ENCODE measurements around the gene GUCD1.

DNA sequence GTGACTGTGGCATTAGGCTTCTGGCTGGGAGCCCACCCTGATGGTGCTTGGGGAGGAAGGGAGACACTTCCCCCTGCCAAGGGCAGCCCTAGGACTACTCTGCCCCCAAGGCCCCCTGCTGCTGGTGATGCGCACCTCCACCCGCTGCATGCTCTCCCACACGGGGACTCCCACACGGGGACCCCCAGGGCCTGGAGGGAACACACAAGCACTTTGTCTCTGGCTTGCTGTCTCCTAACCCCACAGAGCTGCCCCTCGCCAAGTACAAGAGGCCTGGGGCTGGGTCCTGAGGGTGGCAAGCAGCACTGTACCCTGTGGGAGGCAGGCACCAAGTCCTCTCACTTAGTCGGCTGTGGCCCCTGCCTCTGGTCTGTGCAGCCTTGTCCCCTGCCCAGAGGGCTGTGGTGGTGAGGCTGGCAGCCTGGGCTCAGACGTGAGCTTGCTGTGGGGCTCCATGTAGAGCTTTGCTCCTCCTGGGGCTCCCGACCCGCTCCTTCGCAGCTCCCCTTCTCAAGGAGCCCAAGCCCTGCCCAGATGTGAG is 30.0 kb upstream of the GUCD1 start:
- no peak for TF ChIP-seq POLR2A (IDR thresholded peaks at IDR 0.05; ENCODE audit: low read depth, low read length)
- no peak for TF ChIP-seq POLR2AphosphoS5 (IDR thresholded peaks at IDR 0.05; ENCODE audit: low read depth, low read length)
- TF ChIP-seq TAF1 (IDR thresholded peaks at IDR 0.05; ENCODE audit: low read depth, low read length), result no peak

Data from GM12891 (cell line).